Body of pancreas (tissue), 4 donors: ENCODE results near the gene C11orf16.

Experiments used
- POLR2A ChIP-seq, 3 donors: fragments of 450-650 bp; IDR thresholded peaks; one replicate each; pipeline ENCODE4 v1.6.1; 2016; ENCODE audit warnings: antibody characterized with exemption in 3 of 3, mild to moderate bottlenecking in 2 of 3
- TF ChIP-seq, protein P1 (sequence below), 7 experiments: fragments of 450-650 bp in 4 of 7; fragments of 200-600 bp in 3 of 7; sonication (generic) in 3 of 7; IDR thresholded peaks; one replicate each; pipeline ENCODE4 v1.5.1; 2016 to 2019; ENCODE audit warnings: antibody characterized with exemption in 7 of 7

DNA sequence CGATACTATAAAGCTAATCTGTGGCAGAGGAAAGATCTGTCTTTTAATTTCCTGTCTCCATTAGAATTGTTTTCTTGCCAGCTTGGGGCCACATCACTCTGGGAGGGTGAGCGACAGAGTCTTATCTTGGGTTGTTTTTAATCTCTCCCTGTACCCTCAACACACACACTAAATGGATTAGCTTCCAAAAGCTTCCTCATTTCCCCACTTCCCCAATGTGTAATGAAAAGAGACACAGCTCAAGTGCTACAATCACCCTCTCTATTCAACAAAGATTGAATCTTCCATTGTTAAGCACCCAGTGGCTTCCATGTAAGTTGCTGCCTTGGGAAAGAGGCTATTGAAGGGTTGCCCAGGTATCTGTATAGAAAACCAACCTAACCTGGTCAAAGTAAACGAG lies 16.1 kb upstream of the C11orf16 start:
- TF ChIP-seq, protein P1, sequence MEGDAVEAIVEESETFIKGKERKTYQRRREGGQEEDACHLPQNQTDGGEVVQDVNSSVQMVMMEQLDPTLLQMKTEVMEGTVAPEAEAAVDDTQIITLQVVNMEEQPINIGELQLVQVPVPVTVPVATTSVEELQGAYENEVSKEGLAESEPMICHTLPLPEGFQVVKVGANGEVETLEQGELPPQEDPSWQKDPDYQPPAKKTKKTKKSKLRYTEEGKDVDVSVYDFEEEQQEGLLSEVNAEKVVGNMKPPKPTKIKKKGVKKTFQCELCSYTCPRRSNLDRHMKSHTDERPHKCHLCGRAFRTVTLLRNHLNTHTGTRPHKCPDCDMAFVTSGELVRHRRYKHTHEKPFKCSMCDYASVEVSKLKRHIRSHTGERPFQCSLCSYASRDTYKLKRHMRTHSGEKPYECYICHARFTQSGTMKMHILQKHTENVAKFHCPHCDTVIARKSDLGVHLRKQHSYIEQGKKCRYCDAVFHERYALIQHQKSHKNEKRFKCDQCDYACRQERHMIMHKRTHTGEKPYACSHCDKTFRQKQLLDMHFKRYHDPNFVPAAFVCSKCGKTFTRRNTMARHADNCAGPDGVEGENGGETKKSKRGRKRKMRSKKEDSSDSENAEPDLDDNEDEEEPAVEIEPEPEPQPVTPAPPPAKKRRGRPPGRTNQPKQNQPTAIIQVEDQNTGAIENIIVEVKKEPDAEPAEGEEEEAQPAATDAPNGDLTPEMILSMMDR (IDR thresholded peaks at IDR 0.05): no peak
- TF ChIP-seq POLR2A (IDR thresholded peaks at IDR 0.05): no peak
